ENCODE results near the gene KSR2.

The KSR2 gene

GRCh38 chr12:117762143-117762542, 206.6 kb downstream of the KSR2 start:
- Histone ChIP-seq H2BK5ac (ENCODE audit: low read depth, low read length, poor library complexity, severe bottlenecking) (no peak overlapping the region), H3K4ac (ENCODE audit: low read depth in 1 of 2, low read length in 2 of 2) (no peak overlapping the region), H2BK12ac (ENCODE audit: low read length in 2 of 2) (no peak overlapping the region), H2AK5ac (ENCODE audit: low read length, severe bottlenecking) (no peak overlapping the region), H2AFZ (ENCODE audit: low read depth, low read length) (no peak overlapping the region), H3K23ac (ENCODE audit: low read length in 2 of 2) (no peak overlapping the region), H3K14ac (ENCODE audit: low read length in 2 of 2) (no peak overlapping the region), H3K4me3 (ENCODE audit: insufficient read depth in 1 of 2, low read depth in 1 of 2, low read length in 2 of 2) (no peak overlapping the region), H2BK120ac (ENCODE audit: low read depth, low read length) (no peak overlapping the region), H3K4me2 (ENCODE audit: low read length, poor library complexity, severe bottlenecking) (no peak overlapping the region), H2BK15ac (ENCODE audit: low read depth, poor library complexity, severe bottlenecking) (no peak overlapping the region), H3K9ac (ENCODE audit: low read length) (no peak overlapping the region), H3K4me1 (ENCODE audit: control insufficient read depth, insufficient read depth, low read depth, low read length) (peaks cover 1% of the 10 kb centered on the region), H3K79me1 (replicated peaks; ENCODE audit: low read length, poor library complexity, severe bottlenecking) (no peaks in the 10 kb centered on the region), H4K8ac (ENCODE audit: low read length) (no peak overlapping the region), H4K91ac (ENCODE audit: low read length) (no peak overlapping the region), H3K9me3 (ENCODE audit: control insufficient read depth, low read length) (peaks cover 8% of the 10 kb centered on the region), H3K36me3 (ENCODE audit: control insufficient read depth in 1 of 2, insufficient read depth in 2 of 2, low read depth in 1 of 2, low read length in 2 of 2) (no peaks in the 10 kb centered on the region), H3K27me3 (ENCODE audit: control insufficient read depth in 1 of 2, insufficient read depth in 1 of 2, low read length in 2 of 2) (peaks cover 0 to 3% of the 10 kb centered on the region in 2 experiments), H3K27ac (ENCODE audit: low read length, poor library complexity, severe bottlenecking) (no peak overlapping the region), H3K18ac (ENCODE audit: low read depth in 1 of 2, low read length in 2 of 2) (no peak overlapping the region)
- DNase-seq, result no peak
- WGBS, result 100% methylated on average over 2 of the region's 2 CpGs

GRCh38 chr12:117761528-117762100, 207.2 kb downstream of the KSR2 start:
- Histone ChIP-seq H3K27ac (ENCODE audit: low read length, poor library complexity, severe bottlenecking) (no peak overlapping the region), H4K8ac (ENCODE audit: low read length) (no peak overlapping the region), H2AFZ (ENCODE audit: low read depth, low read length) (no peak overlapping the region), H3K4ac (ENCODE audit: low read depth in 1 of 2, low read length in 2 of 2) (no peak overlapping the region), H3K27me3 (ENCODE audit: control insufficient read depth in 1 of 2, insufficient read depth in 1 of 2, low read length in 2 of 2) (peaks cover 0 to 3% of the 10 kb centered on the region in 2 experiments), H2AK5ac (ENCODE audit: low read length, severe bottlenecking) (no peak overlapping the region), H3K4me2 (ENCODE audit: low read length, poor library complexity, severe bottlenecking) (no peak overlapping the region), H2BK12ac (ENCODE audit: low read length in 2 of 2) (no peak overlapping the region), H3K9me3 (ENCODE audit: control insufficient read depth, low read length) (peaks cover 8% of the 10 kb centered on the region), H3K14ac (ENCODE audit: low read length in 2 of 2) (no peak overlapping the region), H2BK5ac (ENCODE audit: low read depth, low read length, poor library complexity, severe bottlenecking) (no peak overlapping the region), H3K9ac (ENCODE audit: low read length) (no peak overlapping the region), H2BK15ac (ENCODE audit: low read depth, poor library complexity, severe bottlenecking) (no peak overlapping the region), H3K4me3 (ENCODE audit: insufficient read depth in 1 of 2, low read depth in 1 of 2, low read length in 2 of 2) (no peak overlapping the region), H2BK120ac (ENCODE audit: low read depth, low read length) (no peak overlapping the region), H3K4me1 (ENCODE audit: control insufficient read depth, insufficient read depth, low read depth, low read length) (peaks cover 1% of the 10 kb centered on the region), H3K23ac (ENCODE audit: low read length in 2 of 2) (no peak overlapping the region), H3K79me1 (replicated peaks; ENCODE audit: low read length, poor library complexity, severe bottlenecking) (no peaks in the 10 kb centered on the region), H3K18ac (ENCODE audit: low read depth in 1 of 2, low read length in 2 of 2) (no peak overlapping the region), H3K36me3 (ENCODE audit: control insufficient read depth in 1 of 2, insufficient read depth in 2 of 2, low read depth in 1 of 2, low read length in 2 of 2) (no peaks in the 10 kb centered on the region), H4K91ac (ENCODE audit: low read length) (no peak overlapping the region)
- no peak for DNase-seq
- WGBS, result 84% methylated on average over 3 of the region's 3 CpGs

- no peak overlapping the region for H3K27ac ChIP-seq (ENCODE audit: low read length, poor library complexity, severe bottlenecking)
- H2AK5ac ChIP-seq (ENCODE audit: low read length, severe bottlenecking), result no peak overlapping the region
- H3K14ac ChIP-seq (ENCODE audit: low read length in 2 of 2), result no peak overlapping the region
- H3K9ac ChIP-seq (ENCODE audit: low read length), result no peak overlapping the region
- H4K91ac ChIP-seq (ENCODE audit: low read length), result no peak overlapping the region
- H3K4me2 ChIP-seq (ENCODE audit: low read length, poor library complexity, severe bottlenecking), result no peak overlapping the region
- 96% methylated on average over 37 of the region's 39 CpGs for WGBS
- no peak overlapping the region for H2BK15ac ChIP-seq (ENCODE audit: low read depth, poor library complexity, severe bottlenecking)
- H3K36me3 ChIP-seq (ENCODE audit: control insufficient read depth in 1 of 2, insufficient read depth in 2 of 2, low read depth in 1 of 2, low read length in 2 of 2), result no peaks in the 10 kb centered on the region
- H3K23ac ChIP-seq (ENCODE audit: low read length in 2 of 2), result no peak overlapping the region
- no peaks in the 10 kb centered on the region for H3K79me1 ChIP-seq (replicated peaks; ENCODE audit: low read length, poor library complexity, severe bottlenecking)
- no peak overlapping the region for H2BK5ac ChIP-seq (ENCODE audit: low read depth, low read length, poor library complexity, severe bottlenecking)
- H2BK12ac ChIP-seq (ENCODE audit: low read length in 2 of 2), result no peak overlapping the region
- no peak overlapping the region for H3K18ac ChIP-seq (ENCODE audit: low read depth in 1 of 2, low read length in 2 of 2)
- no peak overlapping the region for H2AFZ ChIP-seq (ENCODE audit: low read depth, low read length)
- no peak overlapping the region for H4K8ac ChIP-seq (ENCODE audit: low read length)
- H3K27me3 ChIP-seq (ENCODE audit: control insufficient read depth in 1 of 2, insufficient read depth in 1 of 2, low read length in 2 of 2), result peaks cover 0 to 3% of the 10 kb centered on the region in 2 experiments
- DNase-seq, result no peak
- H3K9me3 ChIP-seq (ENCODE audit: control insufficient read depth, low read length), result peaks cover 2% of the 10 kb centered on the region
- H3K4ac ChIP-seq (ENCODE audit: low read depth in 1 of 2, low read length in 2 of 2), result no peak overlapping the region
- H2BK120ac ChIP-seq (ENCODE audit: low read depth, low read length), result no peak overlapping the region
- H3K4me1 ChIP-seq (ENCODE audit: control insufficient read depth, insufficient read depth, low read depth, low read length), result peaks cover 1% of the 10 kb centered on the region
- no peak overlapping the region for H3K4me3 ChIP-seq (ENCODE audit: insufficient read depth in 1 of 2, low read depth in 1 of 2, low read length in 2 of 2)
These were observed 207.8 kb downstream of the KSR2 start for GRCh38 chr12:117760990-117761389.

GRCh38 chr12:117750657-117751056, 218.1 kb downstream of the KSR2 start:
- Histone ChIP-seq H3K27me3 (ENCODE audit: control insufficient read depth in 1 of 2, insufficient read depth in 1 of 2, low read length in 2 of 2) (peaks cover 0 to 8% of the 10 kb centered on the region in 2 experiments), H4K8ac (ENCODE audit: low read length) (no peak overlapping the region), H2AK5ac (ENCODE audit: low read length, severe bottlenecking) (no peak overlapping the region), H4K91ac (ENCODE audit: low read length) (no peak overlapping the region), H3K18ac (ENCODE audit: low read depth in 1 of 2, low read length in 2 of 2) (no peak overlapping the region), H3K23ac (ENCODE audit: low read length in 2 of 2) (no peak overlapping the region), H3K27ac (ENCODE audit: low read length, poor library complexity, severe bottlenecking) (no peak overlapping the region), H3K4me2 (ENCODE audit: low read length, poor library complexity, severe bottlenecking) (no peak overlapping the region), H2BK12ac (ENCODE audit: low read length in 2 of 2) (no peak overlapping the region), H2BK15ac (ENCODE audit: low read depth, poor library complexity, severe bottlenecking) (no peak overlapping the region), H3K9me3 (ENCODE audit: control insufficient read depth, low read length) (no peaks in the 10 kb centered on the region), H3K4me3 (ENCODE audit: insufficient read depth in 1 of 2, low read depth in 1 of 2, low read length in 2 of 2) (no peak overlapping the region), H3K9ac (ENCODE audit: low read length) (no peak overlapping the region), H2BK120ac (ENCODE audit: low read depth, low read length) (no peak overlapping the region), H3K79me1 (replicated peaks; ENCODE audit: low read length, poor library complexity, severe bottlenecking) (no peaks in the 10 kb centered on the region), H2AFZ (ENCODE audit: low read depth, low read length) (no peak overlapping the region), H3K4me1 (ENCODE audit: control insufficient read depth, insufficient read depth, low read depth, low read length) (no peaks in the 10 kb centered on the region), H3K36me3 (ENCODE audit: control insufficient read depth in 1 of 2, insufficient read depth in 2 of 2, low read depth in 1 of 2, low read length in 2 of 2) (no peaks in the 10 kb centered on the region), H3K14ac (ENCODE audit: low read length in 2 of 2) (no peak overlapping the region), H2BK5ac (ENCODE audit: low read depth, low read length, poor library complexity, severe bottlenecking) (no peak overlapping the region), H3K4ac (ENCODE audit: low read depth in 1 of 2, low read length in 2 of 2) (no peak overlapping the region)
- 100% methylated on average over 1 of the region's 2 CpGs for WGBS
- no peak for DNase-seq

All from mesenchymal stem cell (in vitro differentiated cells and primary cell).